Tibial artery (tissue), 4 donors: ENCODE data around the gene LILRB4.

Experiments
- DNase-seq, 2 donors: peaks; one replicate each; pipeline ENCODE4 v3.0.0-alpha.2; 2019
- H3K27ac ChIP-seq, 2 donors: fragments of 200-600 bp; sonication (generic) in 1 of 2; 1 replicate in 1 of 2; 2 replicates in 1 of 2; pipeline ENCODE4 v1.5.1; 2018 to 2019; ENCODE audit warnings: mild to moderate bottlenecking in 1 of 2
- H3K27me3 ChIP-seq, 2 donors: fragments of 200-600 bp; sonication (generic) in 1 of 2; one replicate each; pipeline versions ENCODE4 v1.5.1 to v1.6.0; 2016 to 2019
- H3K36me3 ChIP-seq, 3 donors: fragments of 200-600 bp; sonication (generic) in 2 of 3; one replicate each; pipeline ENCODE4 v1.5.1; 2016 to 2019; ENCODE audit warnings: mild to moderate bottlenecking in 2 of 3
- H3K4me1 ChIP-seq, 4 donors: fragments of 200-600 bp; sonication (generic) in 2 of 4; 1 replicate in 3 of 4; 2 replicates in 1 of 4; pipeline ENCODE4 v1.5.1; 2016 to 2019
- H3K4me3 ChIP-seq, 2 donors: fragments of 200-600 bp; sonication (generic) in 1 of 2; 1 replicate in 1 of 2; 2 replicates in 1 of 2; pipeline ENCODE4 v1.5.1; 2018 to 2019; ENCODE audit warnings: mild to moderate bottlenecking in 2 of 2
- H3K9me3 ChIP-seq, 3 donors: fragments of 200-600 bp; sonication (generic) in 1 of 3; one replicate each; pipeline ENCODE4 v1.5.1; 2016 to 2019
- CTCF ChIP-seq, 2 experiments: fragments of 200-600 bp in 1 of 2; fragments of 450-650 bp in 1 of 2; IDR thresholded peaks; one replicate each; pipeline ENCODE4 v1.5.1; 2017 to 2019; ENCODE audit warnings: antibody characterized with exemption in 2 of 2, mild to moderate bottlenecking in 1 of 2, moderate library complexity in 1 of 2
- intact Hi-C: fragments of 100-400 bp; cut with DNase I; formaldehyde crosslinking; loops from one replicate; pipeline ENCODE4 v1.15.0; 2023; ENCODE audit warnings: low total_unique reads

Gene LILRB4

GRCh38 chr19:54648129-54648528 is 14.7 kb upstream of the LILRB4 start:
- no peaks in the 10 kb centered on the region for H3K9me3 ChIP-seq
- TF ChIP-seq CTCF (IDR thresholded peaks at IDR 0.05) = no peak
- H3K36me3 ChIP-seq = no peaks in the 10 kb centered on the region
- H3K27me3 ChIP-seq = no peaks in the 10 kb centered on the region
- H3K4me3 ChIP-seq = no peak overlapping the region
- no peak for DNase-seq
- no peaks in the 10 kb centered on the region for H3K4me1 ChIP-seq
- no peak overlapping the region for H3K27ac ChIP-seq
- intact Hi-C loops = no loop called here

GRCh38 chr19:54650108-54650655 is 12.6 kb upstream of the LILRB4 start:
- no peak for DNase-seq
- Histone ChIP-seq H3K27ac (no peak overlapping the region), H3K4me3 (no peak overlapping the region), H3K9me3 (no peaks in the 10 kb centered on the region), H3K4me1 (no peaks in the 10 kb centered on the region), H3K27me3 (no peaks in the 10 kb centered on the region), H3K36me3 (no peaks in the 10 kb centered on the region)
- TF ChIP-seq CTCF (IDR thresholded peaks at IDR 0.05) = no peak
- intact Hi-C loops = no loop called here

- H3K9me3 ChIP-seq = no peaks in the 10 kb centered on the region
- H3K4me3 ChIP-seq = no peak overlapping the region
- TF ChIP-seq CTCF (IDR thresholded peaks at IDR 0.05) = peak; percentile 26 to 29
- H3K36me3 ChIP-seq = no peaks in the 10 kb centered on the region
- no peak for DNase-seq
- H3K27me3 ChIP-seq = no peaks in the 10 kb centered on the region
- no peaks in the 10 kb centered on the region for H3K4me1 ChIP-seq
- intact Hi-C loops = no loop called here
- H3K27ac ChIP-seq = no peak overlapping the region
These were observed 9.5 kb upstream of the LILRB4 start for GRCh38 chr19:54653181-54653809.

- Histone ChIP-seq H3K36me3 (no peaks in the 10 kb centered on the region), H3K4me3 (no peak overlapping the region), H3K9me3 (no peaks in the 10 kb centered on the region), H3K27me3 (no peaks in the 10 kb centered on the region), H3K27ac (no peak overlapping the region), H3K4me1 (no peaks in the 10 kb centered on the region)
- intact Hi-C loops = no loop called here
- DNase-seq = no peak
- no peak for TF ChIP-seq CTCF (IDR thresholded peaks at IDR 0.05)
These were observed 8.1 kb upstream of the LILRB4 start for GRCh38 chr19:54654447-54655321.

GRCh38 chr19:54659300-54659699 is 3.5 kb upstream of the LILRB4 start:
- no peak for TF ChIP-seq CTCF (IDR thresholded peaks at IDR 0.05)
- no peak overlapping the region for H3K27ac ChIP-seq
- no peaks in the 10 kb centered on the region for H3K9me3 ChIP-seq
- no peaks in the 10 kb centered on the region for H3K4me1 ChIP-seq
- H3K27me3 ChIP-seq = no peaks in the 10 kb centered on the region
- no peaks in the 10 kb centered on the region for H3K36me3 ChIP-seq
- DNase-seq = no peak
- H3K4me3 ChIP-seq = no peak overlapping the region
- intact Hi-C loops = no loop called here
